ENCODE measurements around the gene KIF5C. TPM values are rescaled to one million over a fixed set of nuclear protein-coding genes. Genes with fewer than 3 reads are reported as not detected.

KIF5C gene
- polyA plus RNA-seq, 1 experiment, result 0.17 TPM

- no peak for DNase-seq (ENCODE audit: low read depth)
- Histone ChIP-seq H3K4me3 (ENCODE audit: low read depth, low read length) (no peak overlapping the region), H3K36me3 (ENCODE audit: control insufficient read depth, insufficient read depth, low read length) (no peaks in the 10 kb centered on the region), H3K27me3 (ENCODE audit: control insufficient read depth, insufficient read depth, low read length) (no peaks in the 10 kb centered on the region)
- no peak for TF ChIP-seq CTCF (IDR thresholded peaks at IDR 0.05; ENCODE audit: insufficient read depth, low read depth, low read length)
- CTCF ChIA-PET, result no interaction called here
- POLR2A ChIA-PET, result no interaction called here
Measured at GRCh38 chr2:148954536-148954935, 79.5 kb downstream of the KIF5C start.

DNA sequence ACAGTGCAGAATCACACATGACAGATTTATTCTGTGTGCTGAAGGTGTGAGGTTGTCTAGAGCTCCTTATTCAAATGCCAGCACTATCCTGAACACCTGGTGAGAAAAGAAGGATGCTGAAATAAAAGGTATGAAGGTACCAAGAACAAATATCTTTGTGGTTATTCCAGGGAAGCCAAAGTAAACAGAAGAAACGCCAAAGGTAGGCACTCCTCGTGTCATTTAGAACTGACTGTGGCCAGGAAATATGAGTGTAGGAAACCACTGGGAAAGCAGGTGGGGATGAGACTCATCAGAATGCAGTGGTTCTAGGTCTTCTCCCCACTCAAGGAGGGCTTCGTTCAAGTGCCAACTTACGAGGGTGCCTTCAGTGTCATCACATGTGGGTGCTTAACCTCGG, 80.8 kb downstream of the KIF5C start:
- ChIA-PET POLR2A (no interaction called here), CTCF (interaction anchor here (0.6 kb wide), 2 partner anchors 13 to 312 kb away, joined by 3 to 4 read pairs; no protein-coding TSS in a partner anchor)
- Histone ChIP-seq H3K36me3 (ENCODE audit: control insufficient read depth, insufficient read depth, low read length) (no peaks in the 10 kb centered on the region), H3K27me3 (ENCODE audit: control insufficient read depth, insufficient read depth, low read length) (no peaks in the 10 kb centered on the region), H3K4me3 (ENCODE audit: low read depth, low read length) (no peak overlapping the region)
- no peak for TF ChIP-seq CTCF (IDR thresholded peaks at IDR 0.05; ENCODE audit: insufficient read depth, low read depth, low read length)
- no peak for DNase-seq (ENCODE audit: low read depth)

- POLR2A ChIA-PET, result no interaction called here
- CTCF ChIA-PET, result no interaction called here
- TF ChIP-seq CTCF (IDR thresholded peaks at IDR 0.05; ENCODE audit: insufficient read depth, low read depth, low read length), result no peak
- no peaks in the 10 kb centered on the region for H3K27me3 ChIP-seq (ENCODE audit: control insufficient read depth, insufficient read depth, low read length)
- no peak overlapping the region for H3K4me3 ChIP-seq (ENCODE audit: low read depth, low read length)
- no peak for DNase-seq (ENCODE audit: low read depth)
- H3K36me3 ChIP-seq (ENCODE audit: control insufficient read depth, insufficient read depth, low read length), result no peaks in the 10 kb centered on the region
Measured at GRCh38 chr2:148957023-148957422, 82.0 kb downstream of the KIF5C start.

- POLR2A ChIA-PET, result no interaction called here
- no peaks in the 10 kb centered on the region for H3K36me3 ChIP-seq (ENCODE audit: control insufficient read depth, insufficient read depth, low read length)
- no peak overlapping the region for H3K4me3 ChIP-seq (ENCODE audit: low read depth, low read length)
- DNase-seq (ENCODE audit: low read depth), result no peak
- H3K27me3 ChIP-seq (ENCODE audit: control insufficient read depth, insufficient read depth, low read length), result no peaks in the 10 kb centered on the region
- TF ChIP-seq CTCF (IDR thresholded peaks at IDR 0.05; ENCODE audit: insufficient read depth, low read depth, low read length), result no peak
- CTCF ChIA-PET, result no interaction called here
Measured at GRCh38 chr2:148959745-148960144, 84.7 kb downstream of the KIF5C start.

- no peaks in the 10 kb centered on the region for H3K27me3 ChIP-seq (ENCODE audit: control insufficient read depth, insufficient read depth, low read length)
- TF ChIP-seq CTCF (IDR thresholded peaks at IDR 0.05; ENCODE audit: insufficient read depth, low read depth, low read length), result no peak
- ChIA-PET CTCF (no interaction called here), POLR2A (no interaction called here)
- no peak overlapping the region for H3K4me3 ChIP-seq (ENCODE audit: low read depth, low read length)
- H3K36me3 ChIP-seq (ENCODE audit: control insufficient read depth, insufficient read depth, low read length), result no peaks in the 10 kb centered on the region
- no peak for DNase-seq (ENCODE audit: low read depth)
Measured at GRCh38 chr2:148960483-148960882, 85.5 kb downstream of the KIF5C start.
